ENCODE results near the gene RRN3.
"Not testable (repeated sequence)": the region's sequence is repeated elsewhere in the genome, so short reads cannot be mapped to it uniquely, and the experiment has no call there.

The RRN3 gene

GRCh38 chr16:15049581-15050180, 44.4 kb downstream of the RRN3 start:
- no peak for DNase-seq

GRCh38 chr16:15046692-15047376, 47.2 kb downstream of the RRN3 start:
- DNase-seq = no peak

GRCh38 chr16:15045270-15045669, 48.8 kb downstream of the RRN3 start:
- DNase-seq = not testable (repeated sequence)

GRCh38 chr16:15044286-15044685, 49.8 kb downstream of the RRN3 start:
- no peak for DNase-seq

GRCh38 chr16:15043344-15043743, 50.7 kb downstream of the RRN3 start:
- no peak for DNase-seq

GRCh38 chr16:15041271-15042004, 52.6 kb downstream of the RRN3 start:
- DNase-seq = no peak

GRCh38 chr16:15038689-15039088, 55.4 kb downstream of the RRN3 start:
- DNase-seq = no peak

- DNase-seq = no peak
Measured at GRCh38 chr16:15037745-15038144, 56.3 kb downstream of the RRN3 start.

- no peak for DNase-seq
Measured at GRCh38 chr16:15037003-15037402, 57.1 kb downstream of the RRN3 start.

GRCh38 chr16:15035163-15035729, 58.8 kb downstream of the RRN3 start:
- DNase-seq = no peak

- DNase-seq = no peak
Measured at GRCh38 chr16:15034266-15035162, 59.6 kb downstream of the RRN3 start.

GRCh38 chr16:15033309-15033707, 60.8 kb downstream of the RRN3 start:
- no peak for DNase-seq

GRCh38 chr16:15032547-15033308, 61.3 kb downstream of the RRN3 start:
- no peak for DNase-seq

GRCh38 chr16:15031586-15031985, 62.5 kb downstream of the RRN3 start:
- no peak for DNase-seq

GRCh38 chr16:15031179-15031578, 62.9 kb downstream of the RRN3 start:
- DNase-seq = no peak

- not testable (repeated sequence) for DNase-seq
Measured at GRCh38 chr16:15029749-15030148, 64.3 kb downstream of the RRN3 start.

- DNase-seq = not testable (repeated sequence)
Measured at GRCh38 chr16:15028801-15029698, 65.0 kb downstream of the RRN3 start.

- DNase-seq = not testable (repeated sequence)
Measured at GRCh38 chr16:15028345-15028715, 65.7 kb downstream of the RRN3 start.

- not testable (repeated sequence) for DNase-seq
Measured at GRCh38 chr16:15027503-15028344, 66.3 kb downstream of the RRN3 start.

GRCh38 chr16:15027051-15027450, 67.0 kb downstream of the RRN3 start:
- DNase-seq = not testable (repeated sequence)
